Measurements from ENCODE around the gene MINK1.

The MINK1 gene

DNA sequence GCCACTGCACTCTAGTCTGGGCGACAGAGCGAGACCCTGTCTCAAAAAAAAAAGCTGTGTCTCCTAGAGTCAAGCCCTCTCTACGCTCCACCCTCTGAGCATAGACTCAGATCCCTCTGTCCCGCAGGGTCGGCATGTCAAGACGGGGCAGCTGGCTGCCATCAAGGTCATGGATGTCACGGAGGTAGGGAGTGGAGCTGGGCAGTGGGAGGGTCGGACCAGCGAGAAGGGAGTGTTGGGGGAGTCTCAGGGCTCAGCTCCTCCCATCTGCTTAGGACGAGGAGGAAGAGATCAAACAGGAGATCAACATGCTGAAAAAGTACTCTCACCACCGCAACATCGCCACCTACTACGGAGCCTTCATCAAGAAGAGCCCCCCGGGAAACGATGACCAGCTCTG is 47.7 kb downstream of the MINK1 start:
- no peak for DNase-seq (ENCODE audit: low read depth)
- no peak overlapping the region for H3K4me3 ChIP-seq (ENCODE audit: control insufficient read depth, low read depth, low read length)
- TF ChIP-seq, protein P1, sequence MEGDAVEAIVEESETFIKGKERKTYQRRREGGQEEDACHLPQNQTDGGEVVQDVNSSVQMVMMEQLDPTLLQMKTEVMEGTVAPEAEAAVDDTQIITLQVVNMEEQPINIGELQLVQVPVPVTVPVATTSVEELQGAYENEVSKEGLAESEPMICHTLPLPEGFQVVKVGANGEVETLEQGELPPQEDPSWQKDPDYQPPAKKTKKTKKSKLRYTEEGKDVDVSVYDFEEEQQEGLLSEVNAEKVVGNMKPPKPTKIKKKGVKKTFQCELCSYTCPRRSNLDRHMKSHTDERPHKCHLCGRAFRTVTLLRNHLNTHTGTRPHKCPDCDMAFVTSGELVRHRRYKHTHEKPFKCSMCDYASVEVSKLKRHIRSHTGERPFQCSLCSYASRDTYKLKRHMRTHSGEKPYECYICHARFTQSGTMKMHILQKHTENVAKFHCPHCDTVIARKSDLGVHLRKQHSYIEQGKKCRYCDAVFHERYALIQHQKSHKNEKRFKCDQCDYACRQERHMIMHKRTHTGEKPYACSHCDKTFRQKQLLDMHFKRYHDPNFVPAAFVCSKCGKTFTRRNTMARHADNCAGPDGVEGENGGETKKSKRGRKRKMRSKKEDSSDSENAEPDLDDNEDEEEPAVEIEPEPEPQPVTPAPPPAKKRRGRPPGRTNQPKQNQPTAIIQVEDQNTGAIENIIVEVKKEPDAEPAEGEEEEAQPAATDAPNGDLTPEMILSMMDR (IDR thresholded peaks at IDR 0.05; ENCODE audit: control insufficient read depth, insufficient read depth, low read depth, low read length, missing control alignments), result no peak

DNA sequence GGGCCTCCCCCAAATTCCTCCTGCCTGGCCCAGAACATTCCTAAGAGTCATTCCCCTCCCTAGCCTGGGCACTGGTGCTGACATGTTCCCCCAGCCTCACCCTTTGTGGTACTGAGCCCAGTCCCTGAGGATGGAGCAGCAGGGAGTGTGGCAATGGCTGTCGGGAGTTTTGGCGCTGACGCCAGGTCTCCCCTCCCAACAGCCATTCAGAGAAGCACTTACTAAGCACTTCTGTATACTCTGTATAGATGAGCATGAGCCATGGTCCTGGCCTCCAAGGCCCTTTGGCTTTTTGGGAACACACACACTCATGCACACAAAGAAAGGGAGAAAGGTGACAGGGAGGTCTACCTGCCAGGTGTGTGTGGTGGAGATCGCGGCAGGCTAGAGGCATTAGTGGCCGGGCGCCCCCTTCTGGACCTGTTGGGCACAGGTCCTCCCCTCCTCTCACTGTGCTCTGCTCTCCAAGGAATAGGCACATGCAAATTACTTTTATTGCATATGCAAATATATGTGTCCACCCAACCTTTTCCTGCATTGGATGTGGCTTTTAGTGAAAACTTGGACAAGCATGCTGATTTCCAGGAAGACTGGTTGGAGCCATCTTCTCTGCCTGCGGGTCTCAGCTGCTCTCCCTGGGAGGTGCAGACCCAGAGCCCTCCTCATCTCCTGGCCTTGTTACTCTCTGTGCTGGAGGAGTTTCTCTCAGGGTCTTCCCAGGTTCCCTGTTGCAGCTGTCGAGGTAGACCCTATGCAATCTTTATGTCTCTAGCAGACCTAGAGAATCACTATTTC is 48.8 kb downstream of the MINK1 start:
- TF ChIP-seq, protein P1 (IDR thresholded peaks at IDR 0.05; ENCODE audit: control insufficient read depth, insufficient read depth, low read depth, low read length, missing control alignments), result peak; percentile 74
- no peak for DNase-seq (ENCODE audit: low read depth)

DNA sequence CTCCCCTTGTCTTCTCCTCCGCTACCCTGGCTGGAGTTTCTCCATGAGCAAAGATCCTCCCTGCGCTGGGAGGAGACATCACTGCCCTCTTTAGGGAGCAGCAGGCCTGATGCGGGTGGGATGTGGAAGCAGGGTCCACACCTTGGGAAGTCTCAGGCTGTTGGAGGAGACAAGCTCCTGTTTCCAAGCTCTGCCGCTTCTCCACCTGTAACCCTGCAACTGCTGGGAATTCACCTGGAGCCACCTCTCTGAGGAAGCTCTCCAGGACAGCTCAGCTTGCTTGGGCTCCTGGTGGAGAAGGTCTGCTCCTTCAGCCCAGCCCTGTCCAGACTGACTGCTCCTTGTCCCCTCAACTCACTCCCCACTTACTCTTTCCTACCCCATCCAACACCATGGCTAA is 51.3 kb downstream of the MINK1 start:
- no peak for DNase-seq (ENCODE audit: low read depth)
- no peak overlapping the region for H3K4me3 ChIP-seq (ENCODE audit: control insufficient read depth, low read depth, low read length)
- TF ChIP-seq, protein P1 (IDR thresholded peaks at IDR 0.05; ENCODE audit: control insufficient read depth, insufficient read depth, low read depth, low read length, missing control alignments), result no peak

More for the DNA sequence above, 48.8 kb downstream of the MINK1 start:
- no peak overlapping the region for H3K4me3 ChIP-seq (ENCODE audit: control insufficient read depth, low read depth, low read length)

DNA sequence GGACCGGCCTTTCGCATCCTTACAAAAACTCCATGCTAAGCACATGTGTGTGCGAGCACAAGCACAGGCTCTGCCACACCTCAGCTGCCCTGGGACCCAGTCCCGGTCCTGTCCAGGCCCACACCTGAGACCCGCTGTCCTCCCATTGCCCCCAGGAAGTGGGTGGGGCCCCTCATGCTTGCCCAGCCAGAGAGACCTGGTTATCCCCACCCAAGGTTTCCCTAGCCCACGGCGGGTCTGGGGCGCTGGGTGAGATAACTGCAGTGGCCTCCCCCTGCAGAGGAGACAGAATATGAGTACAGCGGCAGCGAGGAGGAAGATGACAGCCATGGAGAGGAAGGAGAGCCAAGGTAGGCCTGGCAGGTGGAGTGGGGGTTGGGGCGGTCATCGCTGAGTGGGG is 53.7 kb downstream of the MINK1 start:
- DNase-seq (ENCODE audit: low read depth), result no peak
- TF ChIP-seq, protein P1 (IDR thresholded peaks at IDR 0.05; ENCODE audit: control insufficient read depth, insufficient read depth, low read depth, low read length, missing control alignments), result no peak
- H3K4me3 ChIP-seq (ENCODE audit: control insufficient read depth, low read depth, low read length), result no peak overlapping the region

DNA sequence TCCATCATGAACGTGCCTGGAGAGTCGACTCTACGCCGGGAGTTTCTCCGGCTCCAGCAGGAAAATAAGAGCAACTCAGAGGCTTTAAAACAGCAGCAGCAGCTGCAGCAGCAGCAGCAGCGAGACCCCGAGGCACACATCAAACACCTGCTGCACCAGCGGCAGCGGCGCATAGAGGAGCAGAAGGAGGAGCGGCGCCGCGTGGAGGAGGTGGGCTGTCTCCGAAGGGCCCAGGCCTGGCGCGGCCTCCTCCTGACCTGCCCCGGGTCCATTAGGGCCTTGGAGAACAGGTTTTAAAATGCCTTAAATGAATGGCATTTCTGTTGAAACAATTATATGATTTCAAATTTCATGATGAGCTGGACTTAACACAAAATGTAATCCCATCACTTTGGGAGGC is 54.4 kb downstream of the MINK1 start:
- H3K4me3 ChIP-seq (ENCODE audit: control insufficient read depth, low read depth, low read length), result no peak overlapping the region
- TF ChIP-seq, protein P1 (IDR thresholded peaks at IDR 0.05; ENCODE audit: control insufficient read depth, insufficient read depth, low read depth, low read length, missing control alignments), result no peak
- DNase-seq (ENCODE audit: low read depth), result no peak

DNA sequence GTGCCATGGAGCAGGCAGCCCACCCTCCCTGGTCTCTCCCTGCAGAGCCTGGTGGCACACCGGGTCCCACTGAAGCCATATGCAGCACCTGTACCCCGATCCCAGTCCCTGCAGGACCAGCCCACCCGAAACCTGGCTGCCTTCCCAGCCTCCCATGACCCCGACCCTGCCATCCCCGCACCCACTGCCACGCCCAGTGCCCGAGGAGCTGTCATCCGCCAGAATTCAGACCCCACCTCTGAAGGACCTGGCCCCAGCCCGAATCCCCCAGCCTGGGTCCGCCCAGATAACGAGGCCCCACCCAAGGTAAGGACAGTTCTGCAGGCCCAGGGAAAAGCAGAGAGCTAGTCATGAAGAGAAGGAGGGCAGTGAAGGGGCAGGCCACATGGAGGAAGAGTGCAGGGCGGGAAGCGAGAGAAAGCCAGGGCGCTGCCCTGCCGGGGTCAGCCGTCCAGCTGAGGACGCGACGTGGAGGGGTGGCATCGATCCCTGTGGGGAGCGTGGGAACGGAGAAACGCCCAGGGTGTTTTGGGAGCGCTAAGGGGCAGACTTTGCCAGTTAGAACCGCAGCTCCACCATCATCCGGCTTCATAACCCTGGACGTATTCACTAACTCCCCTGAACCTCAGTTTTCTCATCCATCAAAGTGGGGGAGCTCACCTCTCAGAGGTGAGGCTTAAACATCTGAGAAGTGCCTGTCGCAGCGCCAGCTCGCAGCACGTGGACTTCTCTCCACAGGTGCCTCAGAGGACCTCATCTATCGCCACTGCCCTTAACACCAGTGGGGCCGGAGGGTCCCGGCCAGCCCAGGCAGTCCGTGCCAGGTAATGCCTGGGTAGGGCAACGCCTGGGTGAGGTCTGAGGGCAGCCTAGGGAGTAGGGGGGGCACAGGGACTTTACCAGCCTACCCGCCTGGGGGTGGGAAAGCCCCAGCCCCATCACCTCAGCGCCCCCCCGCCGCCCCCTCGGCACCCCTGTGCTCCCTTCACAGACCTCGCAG is 58.6 kb downstream of the MINK1 start:
- TF ChIP-seq, protein P1 (IDR thresholded peaks at IDR 0.05; ENCODE audit: control insufficient read depth, insufficient read depth, low read depth, low read length, missing control alignments), result no peak
- no peak for DNase-seq (ENCODE audit: low read depth)
- H3K4me3 ChIP-seq (ENCODE audit: control insufficient read depth, low read depth, low read length), result no peak overlapping the region
